Transverse colon (tissue), 4 donors: Measurements from ENCODE around the gene SYT14. TPM values are rescaled to one million over a fixed set of nuclear protein-coding genes. Genes with fewer than 3 reads are reported as not detected.

Experiments used
- DNase-seq: peaks from one replicate; pipeline ENCODE4 v3.0.0-alpha.2; 2019
- H3K27ac ChIP-seq, 4 donors: fragments of 200-600 bp; sonication (generic); 2 replicates each; pipeline ENCODE4 v1.5.1; 2016 to 2018; ENCODE audit warnings: inconsistent platforms in 4 of 4
- H3K27me3 ChIP-seq: fragments of 200-600 bp; sonication (generic); 2 replicates; pipeline ENCODE4 v1.5.1; 2017; ENCODE audit warnings: inconsistent platforms
- H3K36me3 ChIP-seq, 4 donors: fragments of 200-600 bp; sonication (generic); 2 replicates each; pipeline ENCODE4 v1.5.1; 2017 to 2019; ENCODE audit warnings: inconsistent platforms in 4 of 4
- H3K4me1 ChIP-seq, 4 donors: fragments of 200-600 bp; sonication (generic); 2 replicates each; pipeline ENCODE4 v1.5.1; 2017 to 2020; ENCODE audit warnings: inconsistent platforms in 4 of 4
- H3K4me3 ChIP-seq, 4 donors: fragments of 200-600 bp; sonication (generic); 1 replicate in 1 of 4; 2 replicates in 3 of 4; pipeline versions ENCODE4 v1.5.1 to v1.6.1; 2017 to 2019; ENCODE audit warnings: inconsistent platforms in 4 of 4
- H3K9me3 ChIP-seq, 2 donors: fragments of 200-600 bp; sonication (generic); 2 replicates each; pipeline ENCODE4 v1.5.1; 2017 to 2019; ENCODE audit warnings: inconsistent platforms in 2 of 2
- EP300 ChIP-seq: sonication (generic); formaldehyde crosslinking; IDR thresholded peaks from one replicate; pipeline ENCODE4 v1.6.1; 2017; ENCODE audit warnings: antibody characterized with exemption, low read depth
- POLR2A ChIP-seq: fragments of 450-650 bp; IDR thresholded peaks from one replicate; pipeline ENCODE4 v1.6.1; 2016; ENCODE audit warnings: antibody characterized with exemption, mild to moderate bottlenecking, moderate library complexity
- POLR2AphosphoS5 ChIP-seq, 3 donors: sonication (generic); formaldehyde crosslinking; IDR thresholded peaks; one replicate each; pipeline ENCODE4 v1.6.1; 2016; ENCODE audit warnings: antibody characterized with exemption in 3 of 3
- WGBS, 2 donors: methylation state at CpG; one replicate each; pipeline ENCODE4 v1.1.5; 2018; ENCODE audit warnings: low coverage in 1 of 2; 5-methylcytosine and 5-hydroxymethylcytosine counted together
- in situ Hi-C, 4 donors: fragments of 200-750 bp; cut with MboI; loops; one replicate each; pipeline versions ENCODE4 v1.15.0 to v1.15.1; 2017; ENCODE audit warnings: low sequenced_read_pairs in 3 of 4, low pct_ligation_motif_present in 1 of 4, low pct_unique_long_range_greater_than_20kb in 1 of 4
- intact Hi-C: fragments of 100-400 bp; cut with DNase I; formaldehyde crosslinking; loops from one replicate; pipeline ENCODE4 v1.15.1; 2023; ENCODE audit warnings: low total_unique reads
- total RNA-seq, 4 donors: library from RNA; depleted of rRNA; stranded (reverse); fragments of >200 nt; gene quantifications; one replicate each; pipeline ENCODE4 v1.1.0, GENCODE V29; 2016
- TF ChIP-seq, protein P1 (sequence below), 5 experiments: fragments of 200-600 bp in 3 of 5; fragments of 450-650 bp in 2 of 5; sonication (generic) in 3 of 5; IDR thresholded peaks; 1 replicate in 2 of 5; 2 replicates in 3 of 5; pipeline ENCODE4 v1.5.1; 2016 to 2017; ENCODE audit warnings: antibody characterized with exemption in 5 of 5, inconsistent platforms in 3 of 5, mild to moderate bottlenecking in 2 of 5, moderate library complexity in 1 of 5

Gene SYT14
- total RNA-seq, 4 donors from 2014 or later: under 0.01 TPM; not detected in 3

DNA sequence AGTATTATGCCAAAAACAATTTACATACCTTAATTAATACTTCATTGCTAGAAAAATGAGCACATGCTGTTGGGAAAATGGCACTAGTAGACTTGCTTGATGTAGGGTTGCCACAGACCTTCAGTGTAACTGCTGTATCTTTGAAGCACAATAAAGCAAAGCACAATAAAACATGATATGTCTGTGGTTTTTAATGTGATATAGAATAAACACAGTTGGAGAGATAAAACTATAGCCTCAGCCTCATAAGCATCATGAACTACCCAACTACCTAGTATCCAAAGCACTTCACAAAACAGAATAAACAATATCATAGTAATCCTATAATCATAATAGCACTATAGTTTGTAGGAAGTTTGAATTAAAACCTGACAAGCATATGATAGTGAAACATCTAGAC lies 143.5 kb downstream of the SYT14 start:
- no peak overlapping the region for H3K27ac ChIP-seq
- no peak overlapping the region for H3K4me3 ChIP-seq
- intact Hi-C loops (no loop called here), in situ Hi-C loops (no loop called here)
- no peak for TF ChIP-seq POLR2AphosphoS5 (IDR thresholded peaks at IDR 0.05)
- TF ChIP-seq POLR2A: no peak
- TF ChIP-seq, protein P1, sequence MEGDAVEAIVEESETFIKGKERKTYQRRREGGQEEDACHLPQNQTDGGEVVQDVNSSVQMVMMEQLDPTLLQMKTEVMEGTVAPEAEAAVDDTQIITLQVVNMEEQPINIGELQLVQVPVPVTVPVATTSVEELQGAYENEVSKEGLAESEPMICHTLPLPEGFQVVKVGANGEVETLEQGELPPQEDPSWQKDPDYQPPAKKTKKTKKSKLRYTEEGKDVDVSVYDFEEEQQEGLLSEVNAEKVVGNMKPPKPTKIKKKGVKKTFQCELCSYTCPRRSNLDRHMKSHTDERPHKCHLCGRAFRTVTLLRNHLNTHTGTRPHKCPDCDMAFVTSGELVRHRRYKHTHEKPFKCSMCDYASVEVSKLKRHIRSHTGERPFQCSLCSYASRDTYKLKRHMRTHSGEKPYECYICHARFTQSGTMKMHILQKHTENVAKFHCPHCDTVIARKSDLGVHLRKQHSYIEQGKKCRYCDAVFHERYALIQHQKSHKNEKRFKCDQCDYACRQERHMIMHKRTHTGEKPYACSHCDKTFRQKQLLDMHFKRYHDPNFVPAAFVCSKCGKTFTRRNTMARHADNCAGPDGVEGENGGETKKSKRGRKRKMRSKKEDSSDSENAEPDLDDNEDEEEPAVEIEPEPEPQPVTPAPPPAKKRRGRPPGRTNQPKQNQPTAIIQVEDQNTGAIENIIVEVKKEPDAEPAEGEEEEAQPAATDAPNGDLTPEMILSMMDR (IDR thresholded peaks at IDR 0.05): no peak
- no peak for TF ChIP-seq EP300
- H3K36me3 ChIP-seq: no peaks in the 10 kb centered on the region
- H3K4me1 ChIP-seq: no peaks in the 10 kb centered on the region
- no peaks in the 10 kb centered on the region for H3K27me3 ChIP-seq
- DNase-seq: no peak
- no peaks in the 10 kb centered on the region for H3K9me3 ChIP-seq

DNA sequence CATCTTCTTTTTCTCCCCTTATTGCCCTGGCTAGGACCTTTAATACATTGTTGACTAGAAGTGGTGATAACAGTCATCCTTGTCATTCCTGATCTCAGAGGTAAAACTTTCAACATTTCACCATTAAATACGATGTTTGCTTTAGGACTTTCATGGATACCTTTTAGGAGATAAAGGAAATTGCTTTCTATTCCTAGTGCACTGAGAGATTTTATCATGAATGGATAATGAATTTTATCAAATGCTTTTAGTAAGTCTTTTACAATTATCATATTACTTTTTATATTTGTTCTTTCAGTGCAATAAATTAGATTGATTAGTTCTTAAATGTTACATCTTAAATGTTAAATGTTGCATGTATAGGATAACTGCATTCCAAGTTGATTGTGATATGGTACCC lies 147.3 kb downstream of the SYT14 start:
- Histone ChIP-seq H3K27me3 (no peaks in the 10 kb centered on the region), H3K4me1 (no peaks in the 10 kb centered on the region), H3K9me3 (no peaks in the 10 kb centered on the region), H3K4me3 (no peak overlapping the region), H3K36me3 (no peaks in the 10 kb centered on the region), H3K27ac (no peak overlapping the region)
- 48 to 58% methylated on average over 1 of the region's 1 CpG for WGBS, 2 donors
- in situ Hi-C loops: no loop called here
- TF ChIP-seq, protein P1 (IDR thresholded peaks at IDR 0.05): no peak
- TF ChIP-seq POLR2A (no peak), EP300 (no peak), POLR2AphosphoS5 (IDR thresholded peaks at IDR 0.05) (no peak)
- DNase-seq: no peak
- intact Hi-C loops: no loop called here

DNA sequence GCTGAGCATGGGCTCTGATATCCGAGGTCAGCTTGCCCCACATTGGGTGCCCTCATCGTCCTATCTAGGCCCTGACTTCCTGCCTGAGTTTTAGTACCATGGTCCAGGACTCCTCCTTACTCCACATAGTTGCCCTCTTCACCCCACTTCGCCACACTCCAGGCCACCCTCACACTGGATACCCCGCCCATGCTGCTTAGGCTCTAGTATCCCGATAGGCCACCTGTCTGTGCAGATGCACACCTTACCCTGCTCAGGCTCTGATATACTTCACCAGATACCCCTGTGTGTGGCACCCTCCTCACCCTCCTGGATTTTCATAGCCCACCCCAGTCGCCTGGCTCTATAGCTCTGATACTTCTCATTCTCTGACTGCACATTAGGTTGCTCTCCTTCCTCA lies 149.0 kb downstream of the SYT14 start:
- H3K9me3 ChIP-seq: no peaks in the 10 kb centered on the region
- no peak for DNase-seq
- WGBS, 2 donors: 81 to 87% methylated on average over 3 to 6 of the region's 6 CpGs
- intact Hi-C loops: no loop called here
- H3K4me3 ChIP-seq: no peak overlapping the region
- TF ChIP-seq EP300: no peak
- TF ChIP-seq, protein P1 (IDR thresholded peaks at IDR 0.05): no peak
- no peak for TF ChIP-seq POLR2A
- no peak for TF ChIP-seq POLR2AphosphoS5 (IDR thresholded peaks at IDR 0.05)
- in situ Hi-C loops: no loop called here
- no peaks in the 10 kb centered on the region for H3K27me3 ChIP-seq
- H3K36me3 ChIP-seq: no peaks in the 10 kb centered on the region
- no peak overlapping the region for H3K27ac ChIP-seq
- no peaks in the 10 kb centered on the region for H3K4me1 ChIP-seq

DNA sequence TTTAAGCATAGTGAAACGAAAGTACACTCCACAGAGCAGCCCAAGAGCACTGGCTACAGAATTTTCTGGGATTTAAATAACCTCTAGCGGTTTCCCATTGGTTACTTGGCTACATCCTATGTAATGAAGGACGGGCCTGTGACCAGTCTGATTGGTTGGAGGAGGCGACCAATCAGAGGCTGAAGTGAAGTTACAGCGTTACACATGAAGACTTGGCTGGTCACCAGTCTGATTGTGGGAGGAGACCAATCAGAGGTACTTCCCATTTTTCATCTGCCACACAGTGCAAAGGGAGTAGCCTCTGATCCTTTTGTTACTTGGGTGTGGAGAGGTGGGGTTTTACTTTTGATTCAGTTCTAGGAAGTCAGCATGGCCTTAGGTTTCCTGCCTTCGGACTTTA lies 151.8 kb downstream of the SYT14 start:
- 71 to 83% methylated on average over 5 to 6 of the region's 6 CpGs for WGBS, 2 donors
- H3K36me3 ChIP-seq: no peaks in the 10 kb centered on the region
- in situ Hi-C loops (no loop called here), intact Hi-C loops (no loop called here)
- no peak for DNase-seq
- H3K4me3 ChIP-seq: no peak overlapping the region
- no peaks in the 10 kb centered on the region for H3K9me3 ChIP-seq
- H3K4me1 ChIP-seq: no peaks in the 10 kb centered on the region
- no peak overlapping the region for H3K27ac ChIP-seq
- no peaks in the 10 kb centered on the region for H3K27me3 ChIP-seq
- no peak for TF ChIP-seq EP300
- TF ChIP-seq, protein P1 (IDR thresholded peaks at IDR 0.05): no peak
- TF ChIP-seq POLR2AphosphoS5 (IDR thresholded peaks at IDR 0.05): no peak
- TF ChIP-seq POLR2A: no peak
